Astrocyte of the cerebellum (primary cell): ENCODE data around the gene DDX4.

Experiments
- DNase-seq: peaks from one replicate; pipeline ENCODE4 v3.0.0-alpha.2; 2011; ENCODE audit warnings: low read depth
- H3K4me3 ChIP-seq: 2 replicates; pipeline ENCODE4 v1.5.1; 2011; ENCODE audit warnings: mild to moderate bottlenecking, low read depth, low read length, moderate library complexity
- in situ Hi-C: cut with HindIII; loops from 2 replicates; pipeline ENCODE4 v1.10.0; 2017; ENCODE audit warnings: low sequenced_read_pairs
- TF ChIP-seq, protein P1 (sequence below): IDR thresholded peaks from 2 replicates; pipeline ENCODE4 v1.5.1; 2012; ENCODE audit warnings: low read length, low read depth, moderate library complexity, mild to moderate bottlenecking; ENCODE audit errors: missing control alignments

Gene DDX4

DNA sequence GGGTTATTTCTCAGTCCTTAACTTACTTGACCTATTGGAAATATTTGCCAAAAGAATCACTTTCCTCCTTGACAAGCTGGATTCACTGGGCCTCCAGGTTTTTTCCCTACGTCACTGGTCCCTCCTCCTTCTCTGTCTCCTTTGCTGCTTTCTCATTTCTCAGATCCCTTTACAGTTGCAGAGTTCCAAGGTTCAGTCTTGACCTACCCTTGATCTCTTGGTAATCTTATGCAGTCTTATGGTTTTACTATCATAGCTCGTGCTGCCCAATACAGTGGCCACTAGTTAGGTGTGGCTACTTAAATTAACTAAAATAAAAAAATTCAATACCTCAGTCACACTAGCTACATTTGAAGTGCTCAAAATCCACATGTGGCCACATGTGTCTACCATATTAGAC is 37.1 kb upstream of the DDX4 start:
- H3K4me3 ChIP-seq, result no peak overlapping the region
- in situ Hi-C loops, result loop anchor here (10.0 kb wide), 1 partner anchor 296 kb away; no protein-coding TSS in a partner anchor
- DNase-seq, result no peak
- TF ChIP-seq, protein P1, sequence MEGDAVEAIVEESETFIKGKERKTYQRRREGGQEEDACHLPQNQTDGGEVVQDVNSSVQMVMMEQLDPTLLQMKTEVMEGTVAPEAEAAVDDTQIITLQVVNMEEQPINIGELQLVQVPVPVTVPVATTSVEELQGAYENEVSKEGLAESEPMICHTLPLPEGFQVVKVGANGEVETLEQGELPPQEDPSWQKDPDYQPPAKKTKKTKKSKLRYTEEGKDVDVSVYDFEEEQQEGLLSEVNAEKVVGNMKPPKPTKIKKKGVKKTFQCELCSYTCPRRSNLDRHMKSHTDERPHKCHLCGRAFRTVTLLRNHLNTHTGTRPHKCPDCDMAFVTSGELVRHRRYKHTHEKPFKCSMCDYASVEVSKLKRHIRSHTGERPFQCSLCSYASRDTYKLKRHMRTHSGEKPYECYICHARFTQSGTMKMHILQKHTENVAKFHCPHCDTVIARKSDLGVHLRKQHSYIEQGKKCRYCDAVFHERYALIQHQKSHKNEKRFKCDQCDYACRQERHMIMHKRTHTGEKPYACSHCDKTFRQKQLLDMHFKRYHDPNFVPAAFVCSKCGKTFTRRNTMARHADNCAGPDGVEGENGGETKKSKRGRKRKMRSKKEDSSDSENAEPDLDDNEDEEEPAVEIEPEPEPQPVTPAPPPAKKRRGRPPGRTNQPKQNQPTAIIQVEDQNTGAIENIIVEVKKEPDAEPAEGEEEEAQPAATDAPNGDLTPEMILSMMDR, result no peak

DNA sequence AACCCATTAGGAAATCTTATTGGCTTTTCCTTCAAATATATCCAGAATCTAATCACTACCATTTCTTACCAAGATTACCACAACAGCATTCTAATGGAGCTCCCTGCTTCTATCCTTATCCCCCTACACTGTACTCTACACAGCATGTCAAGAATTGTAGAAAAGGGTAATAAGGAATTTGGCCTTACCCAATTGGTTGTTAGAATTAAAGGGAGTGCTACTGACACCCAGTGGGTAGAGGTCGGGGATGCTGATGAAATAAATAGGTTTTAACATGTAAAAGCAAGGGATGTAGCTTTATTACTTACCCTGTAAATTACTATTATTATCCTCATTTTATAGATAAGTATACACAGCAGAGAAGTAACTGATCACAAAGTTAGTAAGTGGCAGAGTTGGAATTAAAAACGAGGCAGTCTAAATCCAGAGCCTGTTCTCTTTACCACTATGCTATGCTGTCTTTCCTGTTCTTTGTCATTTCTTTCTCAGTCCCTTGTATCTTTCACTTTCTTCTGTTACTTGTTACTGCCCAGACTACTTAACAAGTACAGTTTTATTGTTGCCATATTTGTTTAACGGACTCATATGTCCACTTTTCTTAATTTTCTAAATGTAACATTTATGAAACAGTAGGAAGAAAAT is 36.3 kb upstream of the DDX4 start:
- no peak overlapping the region for H3K4me3 ChIP-seq
- in situ Hi-C loops, result loop anchor here (10.0 kb wide), 1 partner anchor 297 kb away; no protein-coding TSS in a partner anchor
- TF ChIP-seq, protein P1, result no peak
- DNase-seq, result no peak

DNA sequence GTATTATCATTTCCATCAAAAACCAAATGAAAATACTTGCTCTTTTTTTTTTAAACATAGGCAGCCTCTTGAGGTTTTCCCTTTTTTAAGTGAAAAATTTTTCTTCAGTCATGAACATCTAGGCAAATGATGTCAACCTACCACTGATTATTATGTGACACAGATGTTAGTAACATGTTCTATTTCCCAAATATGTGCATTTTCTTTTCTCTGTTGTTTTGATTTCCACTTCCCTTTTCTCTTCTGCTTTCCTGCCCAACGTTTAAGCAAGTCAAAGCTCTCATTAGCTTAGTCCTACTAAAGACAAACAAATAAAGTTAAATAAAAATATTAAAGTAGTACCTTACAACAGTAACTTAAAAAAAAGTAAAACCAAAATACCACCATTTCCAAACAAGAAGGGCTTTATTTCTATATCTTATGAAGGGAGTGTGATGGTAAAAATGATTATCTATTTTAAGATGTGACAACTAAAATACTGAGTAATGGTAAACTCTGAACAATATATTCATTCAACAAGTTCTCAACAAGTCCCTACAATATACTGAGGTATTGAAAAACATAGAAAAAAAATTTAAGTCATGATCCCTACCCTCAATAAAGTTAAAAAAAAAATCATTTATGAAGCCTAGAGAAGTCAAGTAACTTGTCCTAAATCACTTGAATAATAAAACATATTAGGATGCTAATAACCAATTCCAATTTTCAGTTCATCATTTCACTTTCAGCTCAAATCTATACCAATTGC is 35.1 kb upstream of the DDX4 start:
- in situ Hi-C loops, result loop anchor here (10.0 kb wide), 1 partner anchor 298 kb away; no protein-coding TSS in a partner anchor
- TF ChIP-seq, protein P1, result no peak
- H3K4me3 ChIP-seq, result no peak overlapping the region
- DNase-seq, result no peak

DNA sequence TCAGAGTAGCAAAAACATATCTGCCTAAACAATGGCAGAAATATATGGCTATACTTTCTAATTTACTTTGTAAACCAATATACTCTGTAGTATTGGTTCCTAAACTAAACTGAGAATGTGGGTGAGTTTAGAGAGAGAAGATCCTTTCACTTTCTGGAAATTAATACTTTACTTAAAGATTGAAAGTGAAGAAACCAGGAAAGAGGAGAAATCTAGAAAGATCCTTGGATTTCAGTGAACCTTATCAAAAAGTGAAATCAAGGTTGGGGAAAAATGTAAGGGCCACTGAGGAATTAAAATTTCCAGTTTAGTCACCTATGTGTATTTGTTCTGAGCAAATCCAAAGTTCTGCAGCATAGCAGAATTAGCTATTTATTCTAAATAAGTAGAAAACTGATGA is 31.6 kb upstream of the DDX4 start:
- no peak overlapping the region for H3K4me3 ChIP-seq
- no peak for DNase-seq
- TF ChIP-seq, protein P1, result no peak
- in situ Hi-C loops, result loop anchor here (10.0 kb wide), 1 partner anchor 301 kb away; no protein-coding TSS in a partner anchor

DNA sequence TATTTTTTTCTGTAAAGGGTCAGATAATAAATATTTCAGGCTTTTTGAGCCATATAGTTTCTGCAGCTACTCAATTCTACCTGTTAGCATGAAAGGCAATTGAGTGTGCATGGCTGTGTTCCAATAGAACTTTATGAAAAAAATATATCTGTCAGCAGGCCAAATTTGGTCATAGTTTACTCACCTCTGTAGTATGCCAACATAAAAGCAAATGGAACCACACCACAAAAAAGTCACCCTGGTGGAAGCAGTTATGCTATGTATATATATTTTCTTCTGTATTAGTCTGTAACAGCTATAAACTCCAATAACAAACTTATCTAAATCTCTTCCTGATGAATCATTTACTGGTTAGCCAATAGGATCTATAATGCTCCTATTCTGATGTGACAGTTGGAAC is 29.1 kb upstream of the DDX4 start:
- TF ChIP-seq, protein P1, result no peak
- in situ Hi-C loops, result loop anchor here (10.0 kb wide), 1 partner anchor 304 kb away; no protein-coding TSS in a partner anchor
- no peak for DNase-seq

DNA sequence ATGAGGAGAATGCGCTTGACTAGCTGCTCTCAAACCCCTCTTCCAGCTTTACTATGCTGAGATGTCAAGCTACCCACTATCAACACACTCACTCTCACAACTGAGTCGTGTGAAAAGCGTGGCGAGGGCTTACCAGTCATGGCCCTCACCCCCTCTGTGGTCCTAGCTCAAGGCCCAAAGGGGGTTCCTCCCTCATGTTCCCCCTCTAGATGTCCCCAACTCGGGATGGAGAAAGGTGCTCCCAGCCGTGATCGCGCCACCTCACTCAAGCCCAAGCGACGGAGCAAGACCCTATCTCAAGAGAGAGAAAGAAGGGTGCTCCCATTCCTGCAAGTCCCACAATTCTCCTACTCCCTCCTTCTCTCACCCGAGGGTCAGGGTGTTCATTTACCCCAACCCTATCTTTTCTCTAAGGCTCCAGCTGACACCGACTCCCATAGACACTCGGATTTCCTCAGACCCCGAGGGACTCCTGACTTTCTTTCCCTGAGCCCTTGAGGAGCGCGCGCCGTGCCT is 26.3 kb upstream of the DDX4 start:
- in situ Hi-C loops, result no loop called here
- no peak for DNase-seq
- TF ChIP-seq, protein P1, result no peak
- H3K4me3 ChIP-seq, result peak overlapping the region; percentile 99

More for the DNA sequence above, 29.1 kb upstream of the DDX4 start:
- H3K4me3 ChIP-seq, result no peak overlapping the region
